Measurements from ENCODE around the gene TXNRD3. TPM values are rescaled to one million over a fixed set of nuclear protein-coding genes. Genes with fewer than 3 reads are reported as not detected.

TXNRD3 gene
- total and polyA plus RNA-seq, 2 of the 4 experiments (the other 2 are of a cell fraction), result 3.9 to 8.4 TPM

GRCh38 chr3:126682009-126682408 lies 27.1 kb upstream of the TXNRD3 start:
- POLR2A ChIA-PET (ENCODE audit: unreplicated experiment), result no interaction called here
- CTCF ChIA-PET, result no interaction called here
- Histone ChIP-seq H3K27me3 (ENCODE audit: control insufficient read depth, insufficient read depth, low read length) (peaks cover 38% of the 10 kb centered on the region), H3K14ac (replicated peaks; ENCODE audit: low read depth, low read length) (no peak overlapping the region), H2AK9ac (replicated peaks; ENCODE audit: low read depth, low read length, poor library complexity) (no peak overlapping the region), H3K27ac (ENCODE audit: insufficient read depth, low read length) (no peak overlapping the region), H2AK5ac (ENCODE audit: low read depth, low read length) (no peak overlapping the region), H4K5ac (ENCODE audit: low read depth, low read length) (no peak overlapping the region), H3K9me3 (ENCODE audit: control insufficient read depth, insufficient read depth, low read length) (no peaks in the 10 kb centered on the region), H4K8ac (ENCODE audit: low read depth in 2 of 2, low read length in 2 of 2) (no peak overlapping the region), H3K23ac (ENCODE audit: low read depth, low read length) (no peak overlapping the region), H3K36me3 (ENCODE audit: control insufficient read depth, insufficient read depth, low read length) (no peaks in the 10 kb centered on the region), H4K20me1 (ENCODE audit: insufficient read depth, low read length) (no peaks in the 10 kb centered on the region), H2BK20ac (ENCODE audit: low read depth, low read length) (no peak overlapping the region), H3K4me1 (ENCODE audit: control insufficient read depth, insufficient read depth, low read length) (no peaks in the 10 kb centered on the region), H4K91ac (ENCODE audit: insufficient read depth, low read depth, low read length) (no peak overlapping the region), H2BK5ac (ENCODE audit: low read depth, low read length, poor library complexity, severe bottlenecking) (no peak overlapping the region), H3K9me1 (ENCODE audit: insufficient read depth, low read length) (no peaks in the 10 kb centered on the region), H2BK120ac (ENCODE audit: low read depth, low read length) (no peak overlapping the region), H3K4me2 (ENCODE audit: low read depth, low read length) (no peak overlapping the region), H2BK15ac (ENCODE audit: low read depth, low read length) (no peak overlapping the region), H3K4me3 (ENCODE audit: insufficient read depth, low read depth, low read length) (no peak overlapping the region), H3K79me1 (ENCODE audit: low read depth in 1 of 2, low read length in 2 of 2) (no peaks in the 10 kb centered on the region), H2AFZ (replicated peaks; ENCODE audit: low read length, poor library complexity) (no peak overlapping the region), H3K9ac (ENCODE audit: low read depth, low read length) (no peak overlapping the region), H3K18ac (ENCODE audit: low read depth, low read length) (no peak overlapping the region), H3K56ac (ENCODE audit: extremely low read depth, insufficient read depth, low read length) (no peak overlapping the region), H3K4ac (ENCODE audit: low read depth, low read length) (no peak overlapping the region)
- ATAC-seq (ENCODE audit: low read depth), result no peak
- intact Hi-C loops (cut with micrococcal nuclease), result no loop called here
- no CpG with 5 or more reads among the region's 2 CpGs for WGBS, 2 experiments (ENCODE audit: extremely low coverage in 2 of 2, insufficient read length in 1 of 2)
- dilution Hi-C loops (cut with HindIII; ENCODE audit: low sequenced_read_pairs, unreplicated experiment), result no loop called here
- no peak for DNase-seq
- TF ChIP-seq FOS (IDR thresholded peaks at IDR 0.05; ENCODE audit: low read depth, low read length) (no peak), MAZ (IDR thresholded peaks at IDR 0.05; ENCODE audit: borderline replicate concordance, low read depth, low read length) (no peak), BHLHE40 (IDR thresholded peaks at IDR 0.05; ENCODE audit: low read depth, low read length) (no peak), POLR2A (IDR thresholded peaks at IDR 0.05; ENCODE audit: low read depth, low read length) (no peak), RFX5 (IDR thresholded peaks at IDR 0.05; ENCODE audit: low read depth, low read length) (no peak)
- in situ Hi-C loops (cut with MboI; ENCODE audit: low sequenced_read_pairs), result no loop called here
- BruUV-seq (replicated peaks), result no TSS peak
